Calu3 (cell line): Measurements from ENCODE around the gene ABR. TPM values are rescaled to one million over a fixed set of nuclear protein-coding genes. Genes with fewer than 3 reads are reported as not detected.

ENCODE experiments used
- BruUV-seq: library from RNA; stranded (reverse); fragments of 400-500 nt; replicated peaks from 2 replicates; lab custom pipeline; 2021; lab: Mats Ljungman, UMichigan
- CTCF ChIA-PET: fragments of 300-600 bp; sonication (Branson Sonifier 250); formaldehyde crosslinking; loops from one replicate; lab custom pipeline; 2022; ENCODE audit warnings: antibody characterized with exemption; lab: Charles Lee
- DNase-seq: peaks from one replicate; pipeline ENCODE4 v3.0.0; 2022
- H3K27ac Mint-ChIP-seq: one replicate; pipeline ENCODE4 v1.8.0; 2022; ENCODE audit warnings: mixed read lengths; ENCODE audit not compliant: unreplicated experiment
- H3K27me3 Mint-ChIP-seq: one replicate; pipeline ENCODE4 v1.8.0; 2022; ENCODE audit warnings: mixed read lengths; ENCODE audit not compliant: unreplicated experiment
- H3K36me3 Mint-ChIP-seq: one replicate; pipeline ENCODE4 v1.8.0; 2022; ENCODE audit warnings: mild to moderate bottlenecking, moderate library complexity, mixed read lengths; ENCODE audit not compliant: insufficient read depth, unreplicated experiment
- H3K4me1 Mint-ChIP-seq: one replicate; pipeline ENCODE4 v1.8.0; 2022; ENCODE audit warnings: mild to moderate bottlenecking, low read depth, mixed read lengths; ENCODE audit not compliant: unreplicated experiment
- H3K4me3 Mint-ChIP-seq: one replicate; pipeline ENCODE4 v1.8.0; 2022; ENCODE audit warnings: mild to moderate bottlenecking, low read depth, moderate library complexity, mixed read lengths; ENCODE audit not compliant: unreplicated experiment
- H3K9me3 Mint-ChIP-seq: one replicate; pipeline ENCODE4 v1.8.0; 2022; ENCODE audit warnings: low read depth, mixed read lengths; ENCODE audit not compliant: unreplicated experiment
- intact Hi-C: fragments of 100-400 bp; cut with micrococcal nuclease; formaldehyde crosslinking; loops from one replicate; pipeline ENCODE4 v1.10.0; 2022; ENCODE audit not compliant: unreplicated experiment
- total RNA-seq: library from RNA; stranded (reverse); gene quantifications from 2 replicates; pipeline ENCODE4 v1.2.3, GENCODE V29; 2022
- TF ChIP-seq, protein P1 (sequence below): fragments of 200-600 bp; IDR thresholded peaks from one replicate; pipeline ENCODE4 v1.8.0; 2022; ENCODE audit warnings: antibody characterized with exemption; ENCODE audit not compliant: unreplicated experiment

ABR gene
- total RNA-seq, 1 experiment from 2014 or later, result 92.7 TPM

DNA sequence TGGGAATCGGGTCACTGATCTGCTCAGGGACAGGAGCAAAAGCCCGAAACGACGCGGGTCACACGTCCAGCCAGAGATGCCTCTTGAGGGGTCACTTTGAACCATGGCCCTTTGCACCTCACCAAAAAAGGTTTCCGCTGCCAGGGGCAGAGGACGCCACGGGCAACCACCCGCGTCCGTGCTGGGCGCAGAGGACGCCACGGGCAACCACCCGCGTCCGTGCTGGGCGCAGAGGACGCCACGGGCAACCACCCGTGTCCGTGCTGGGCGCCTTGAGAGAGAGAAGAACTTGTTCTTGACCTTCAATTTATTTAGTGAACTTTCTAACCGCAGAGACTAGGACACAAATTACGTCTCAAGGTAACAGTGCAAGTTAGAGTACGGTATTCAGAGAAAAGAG, 147.4 kb downstream of the ABR start:
- Mint-ChIP-seq H3K9me3 (no peaks in the 10 kb centered on the region), H3K4me3 (no peak overlapping the region), H3K4me1 (no peaks in the 10 kb centered on the region), H3K27me3 (no peaks in the 10 kb centered on the region), H3K36me3 (peaks cover 5% of the 10 kb centered on the region), H3K27ac (no peak overlapping the region)
- no peak for DNase-seq
- BruUV-seq, result no TSS peak
- CTCF ChIA-PET, result no interaction called here
- TF ChIP-seq, protein P1, sequence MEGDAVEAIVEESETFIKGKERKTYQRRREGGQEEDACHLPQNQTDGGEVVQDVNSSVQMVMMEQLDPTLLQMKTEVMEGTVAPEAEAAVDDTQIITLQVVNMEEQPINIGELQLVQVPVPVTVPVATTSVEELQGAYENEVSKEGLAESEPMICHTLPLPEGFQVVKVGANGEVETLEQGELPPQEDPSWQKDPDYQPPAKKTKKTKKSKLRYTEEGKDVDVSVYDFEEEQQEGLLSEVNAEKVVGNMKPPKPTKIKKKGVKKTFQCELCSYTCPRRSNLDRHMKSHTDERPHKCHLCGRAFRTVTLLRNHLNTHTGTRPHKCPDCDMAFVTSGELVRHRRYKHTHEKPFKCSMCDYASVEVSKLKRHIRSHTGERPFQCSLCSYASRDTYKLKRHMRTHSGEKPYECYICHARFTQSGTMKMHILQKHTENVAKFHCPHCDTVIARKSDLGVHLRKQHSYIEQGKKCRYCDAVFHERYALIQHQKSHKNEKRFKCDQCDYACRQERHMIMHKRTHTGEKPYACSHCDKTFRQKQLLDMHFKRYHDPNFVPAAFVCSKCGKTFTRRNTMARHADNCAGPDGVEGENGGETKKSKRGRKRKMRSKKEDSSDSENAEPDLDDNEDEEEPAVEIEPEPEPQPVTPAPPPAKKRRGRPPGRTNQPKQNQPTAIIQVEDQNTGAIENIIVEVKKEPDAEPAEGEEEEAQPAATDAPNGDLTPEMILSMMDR, result no peak
- intact Hi-C loops, result no loop called here

- Mint-ChIP-seq H3K36me3 (peaks cover 5% of the 10 kb centered on the region), H3K27me3 (no peaks in the 10 kb centered on the region), H3K4me1 (no peaks in the 10 kb centered on the region), H3K4me3 (no peak overlapping the region), H3K9me3 (no peaks in the 10 kb centered on the region), H3K27ac (no peak overlapping the region)
- CTCF ChIA-PET, result no interaction called here
- no TSS peak for BruUV-seq
- TF ChIP-seq, protein P1, result no peak
- intact Hi-C loops, result no loop called here
- no peak for DNase-seq
These were observed 148.1 kb downstream of the ABR start for GRCh38 chr17:1031711-1032110.

DNA sequence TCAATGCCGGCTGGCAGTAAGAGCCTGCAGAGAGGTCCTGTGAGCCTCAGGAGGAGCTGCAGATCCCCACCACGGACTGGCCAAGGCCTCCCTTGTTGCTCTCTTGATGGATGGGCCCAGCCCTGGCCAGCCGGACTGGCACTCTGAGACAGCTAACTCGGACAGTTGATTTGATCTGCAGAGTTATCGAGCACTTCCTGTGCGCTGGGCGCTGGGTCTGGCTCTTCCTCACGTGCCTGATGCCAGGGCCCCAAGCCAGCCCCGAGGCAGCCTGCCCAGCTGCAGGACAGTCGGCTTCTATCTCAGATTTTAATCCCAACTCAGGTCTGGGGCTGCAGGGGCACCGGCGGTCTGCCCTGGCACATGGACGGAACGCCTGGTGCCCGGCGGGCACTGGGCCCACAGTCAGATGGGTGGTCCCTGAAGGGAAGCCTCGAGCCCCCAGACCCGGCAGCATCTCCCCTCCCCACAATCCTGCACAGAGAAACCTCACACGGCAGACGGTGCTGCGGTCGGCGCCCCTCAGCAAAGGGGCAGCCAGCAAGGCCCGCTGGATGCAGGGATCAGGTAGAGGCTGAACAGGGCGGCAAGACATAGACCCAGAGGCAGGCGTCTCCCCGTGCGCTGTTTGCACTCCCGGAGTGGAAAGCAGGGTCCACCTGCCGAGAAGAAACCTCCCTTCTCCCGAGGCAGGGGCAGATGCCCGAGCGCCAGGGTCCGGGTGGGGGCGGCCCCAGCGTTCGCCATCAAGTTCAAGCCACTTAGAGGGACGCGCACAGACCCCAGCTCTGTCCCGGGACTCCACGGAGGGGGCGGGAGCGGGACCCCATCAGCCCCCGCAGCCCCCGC, 148.9 kb downstream of the ABR start:
- Mint-ChIP-seq H3K4me1 (no peaks in the 10 kb centered on the region), H3K4me3 (no peak overlapping the region), H3K9me3 (no peaks in the 10 kb centered on the region), H3K27ac (no peak overlapping the region), H3K36me3 (peaks cover 7% of the 10 kb centered on the region), H3K27me3 (no peaks in the 10 kb centered on the region)
- intact Hi-C loops, result no loop called here
- DNase-seq, result no peak
- TF ChIP-seq, protein P1, result no peak
- no TSS peak for BruUV-seq
- CTCF ChIA-PET, result no interaction called here

GRCh38 chr17:1029922-1030644, 149.7 kb downstream of the ABR start:
- intact Hi-C loops, result no loop called here
- H3K27me3 Mint-ChIP-seq, result no peaks in the 10 kb centered on the region
- H3K27ac Mint-ChIP-seq, result no peak overlapping the region
- H3K9me3 Mint-ChIP-seq, result no peaks in the 10 kb centered on the region
- no TSS peak for BruUV-seq
- no peak overlapping the region for H3K4me3 Mint-ChIP-seq
- peaks cover 11% of the 10 kb centered on the region for H3K36me3 Mint-ChIP-seq
- H3K4me1 Mint-ChIP-seq, result no peaks in the 10 kb centered on the region
- CTCF ChIA-PET, result no interaction called here
- DNase-seq, result no peak
- TF ChIP-seq, protein P1, result no peak
